K562 (cell line): ENCODE data around the gene DOCK4. TPM values are rescaled to one million over a fixed set of nuclear protein-coding genes. Genes with fewer than 3 reads are reported as not detected.

Experiments
- ATAC-seq: fragments of 200-7000 bp; cut with Tn5 transposase; 3 replicates; pipeline ENCODE4 v1.9.1; 2020; ENCODE audit warnings: moderate library complexity
- BruUV-seq: library from RNA; stranded (reverse); fragments of 400-500 nt; replicated peaks from 2 replicates; lab custom pipeline; 2021; lab: Mats Ljungman, UMichigan
- CTCF ChIA-PET: fragments of 300-600 bp; formaldehyde crosslinking; extraction: SDS; loops from one replicate; lab custom pipeline; 2021; ENCODE audit warnings: low intra/inter-chr PET ratio; lab: Yijun Ruan, JAX
- POLR2A ChIA-PET: fragments of 300-600, 350-650 bp; sonication (Branson Sonifier 250); formaldehyde crosslinking; extraction: SDS; loops from one replicate; lab custom pipeline; 2021; ENCODE audit warnings: antibody characterized with exemption, inconsistent platforms; lab: Yijun Ruan, JAX
- DNase-seq, 4 experiments: peaks; one replicate each; pipeline versions ENCODE4 v3.0.0 to v3.0.0-alpha.2; 2011 to 2018; ENCODE audit warnings: low spot score in 3 of 4, mixed read lengths in 3 of 4; ENCODE audit errors: extremely low read depth in 1 of 4
- FAIRE-seq: peaks from 2 replicates; lab custom pipeline; 2011; peaks lifted over from hg19 to GRCh38; lab: Jason Lieb, UNC
- H2AFZ ChIP-seq: 2 replicates; pipeline ENCODE4 v1.6.0; 2011; ENCODE audit warnings: low read depth, low read length, control low read depth, inconsistent platforms
- H3K27ac ChIP-seq: fragments of 200-600 bp; 3 replicates; pipeline ENCODE4 v1.8.0; 2011; ENCODE audit warnings: low read depth, mild to moderate bottlenecking, control low read depth, inconsistent platforms, low read length, moderate library complexity, mixed read lengths; ENCODE audit errors: extremely low read depth
- H3K27me3 ChIP-seq, 2 experiments: fragments of 300-600 bp in 1 of 2; 2 replicates in 1 of 2; 3 replicates in 1 of 2; pipeline versions ENCODE4 v1.6.0 to v1.8.0; 2011; ENCODE audit warnings: inconsistent platforms in 2 of 2, low read length in 2 of 2, mild to moderate bottlenecking in 1 of 2, mixed read lengths in 1 of 2, moderate library complexity in 1 of 2; ENCODE audit not compliant: control insufficient read depth in 2 of 2, insufficient read depth in 2 of 2
- H3K36me3 ChIP-seq: fragments of 300-600 bp; 3 replicates; pipeline ENCODE4 v1.8.0; 2011; ENCODE audit warnings: mild to moderate bottlenecking, low read length, inconsistent platforms; ENCODE audit not compliant: control insufficient read depth, insufficient read depth
- H3K4me1 ChIP-seq, 2 experiments: fragments of 200-600 bp in 1 of 2; replicated peaks in 1 of 2; 2 replicates in 1 of 2; 3 replicates in 1 of 2; pipeline versions ENCODE4 v1.5.1 to v1.8.0; 2011; ENCODE audit warnings: inconsistent platforms in 2 of 2, low read length in 2 of 2, mild to moderate bottlenecking in 1 of 2, mixed read lengths in 1 of 2, moderate library complexity in 1 of 2; ENCODE audit not compliant: control insufficient read depth in 2 of 2, insufficient read depth in 2 of 2
- H3K4me2 ChIP-seq: 2 replicates; pipeline ENCODE4 v1.6.1; 2011; ENCODE audit warnings: low read length, control low read depth, inconsistent platforms, mixed read lengths; ENCODE audit not compliant: insufficient read depth
- H3K4me3 ChIP-seq: fragments of 200-600 bp; sonication (generic), shearing (Covaris generic); 2 replicates; pipeline ENCODE4 v1.5.1; 2016; ENCODE audit warnings: control low read depth, inconsistent platforms
- H3K79me2 ChIP-seq: fragments of 200-600 bp; 3 replicates; pipeline ENCODE4 v1.8.0; 2011; ENCODE audit warnings: low read length, inconsistent platforms; ENCODE audit not compliant: control insufficient read depth, insufficient read depth
- H3K9ac ChIP-seq, 2 experiments: 2 replicates each; pipeline versions ENCODE4 v1.6.0 to v1.6.1; 2011; ENCODE audit warnings: low read depth in 2 of 2, low read length in 2 of 2, control low read depth in 1 of 2, inconsistent platforms in 1 of 2, mild to moderate bottlenecking in 1 of 2, mixed read lengths in 1 of 2; ENCODE audit not compliant: insufficient read depth in 1 of 2
- H3K9me1 ChIP-seq: one replicate; pipeline ENCODE4 v1.6.0; 2011; ENCODE audit warnings: inconsistent platforms, mild to moderate bottlenecking, low read length, moderate library complexity; ENCODE audit not compliant: control insufficient read depth, insufficient read depth
- H3K9me3 ChIP-seq: replicated peaks from 2 replicates; pipeline ENCODE4 v1.5.1; 2011; ENCODE audit warnings: low read depth, low read length, inconsistent platforms; ENCODE audit not compliant: control insufficient read depth, insufficient read depth
- H4K20me1 ChIP-seq: replicated peaks from 2 replicates; pipeline ENCODE4 v1.6.1; 2011; ENCODE audit warnings: low read length, inconsistent platforms, mixed read lengths; ENCODE audit not compliant: control insufficient read depth, insufficient read depth
- CEBPG ChIP-seq, 3 experiments: fragments of 200-800 bp in 1 of 3; sonication (Bioruptor generic) in 1 of 3; sonication (generic) in 1 of 3; formaldehyde crosslinking in 1 of 3; IDR thresholded peaks in 2 of 3; conservative IDR thresholded peaks in 1 of 3; 2 replicates each; pipeline versions ENCODE4 v1.6.1 to v1.8.0; 2016 to 2022; ENCODE audit warnings: missing compliant biosample characterization in 2 of 3, missing genetic modification characterization in 2 of 3, mild to moderate bottlenecking in 1 of 3, missing genetic modification reagents in 1 of 3
- COPS2 ChIP-seq: fragments of 450-650 bp; conservative IDR thresholded peaks from 2 replicates; pipeline ENCODE4 v1.6.1; 2016; ENCODE audit warnings: mild to moderate bottlenecking, moderate library complexity
- CREB3L1 ChIP-seq: fragments of 450-650 bp; IDR thresholded peaks from 2 replicates; pipeline ENCODE4 v1.6.1; 2014; ENCODE audit warnings: low read depth, mild to moderate bottlenecking, moderate library complexity, borderline replicate concordance
- GTF2E2 ChIP-seq: fragments of 200-800 bp; sonication (Bioruptor generic); IDR thresholded peaks from 2 replicates; pipeline ENCODE4 v1.6.1; 2016; ENCODE audit warnings: missing genetic modification characterization, missing compliant biosample characterization
- KHSRP ChIP-seq: fragments of 450-650 bp; IDR thresholded peaks from 2 replicates; pipeline ENCODE4 v1.6.1; 2017
- LARP7 ChIP-seq: fragments of 450-650 bp; IDR thresholded peaks from 2 replicates; pipeline ENCODE4 v1.6.1; 2016
- MTA1 ChIP-seq: fragments of 450-650 bp; IDR thresholded peaks from 2 replicates; pipeline ENCODE4 v1.6.1; 2017; ENCODE audit warnings: borderline replicate concordance
- PTRF ChIP-seq: fragments of 450-650 bp; IDR thresholded peaks from 2 replicates; pipeline ENCODE4 v1.6.1; 2016; ENCODE audit warnings: mild to moderate bottlenecking, missing genetic modification characterization, missing compliant biosample characterization
- STAT5B ChIP-seq: fragments of 250-450 bp; sonication (Bioruptor Pico); IDR thresholded peaks from 2 replicates; pipeline ENCODE4 v1.8.0; 2021; ENCODE audit warnings: mild to moderate bottlenecking, inconsistent platforms
- ZBTB5 ChIP-seq: fragments of 450-650 bp; IDR thresholded peaks from 2 replicates; pipeline ENCODE4 v1.6.1; 2017; ENCODE audit warnings: antibody characterized with exemption
- ZNF24 ChIP-seq: fragments of 450-650 bp; IDR thresholded peaks from 2 replicates; pipeline ENCODE4 v1.6.1; 2016
- ZNF75A ChIP-seq: fragments of 450-650 bp; formaldehyde crosslinking; IDR thresholded peaks from 2 replicates; pipeline ENCODE4 v1.4.0; 2020; ENCODE audit warnings: mild to moderate bottlenecking
- ZNF77 ChIP-seq: fragments of 250-450 bp; sonication (Bioruptor Pico); IDR thresholded peaks from 2 replicates; pipeline ENCODE4 v1.5.0; 2020
- WGBS: fragments of 100-300 bp; shearing (Covaris generic); methylation state at CpG from one replicate; pipeline ENCODE4 v1.1.6; 2016; ENCODE audit warnings: low coverage, mixed read lengths; ENCODE audit not compliant: insufficient coverage; ENCODE audit errors: missing lambda C conversion rate; 5-methylcytosine and 5-hydroxymethylcytosine counted together
- in situ Hi-C: fragments of 300-500 bp; cut with MboI; formaldehyde crosslinking; loops from 4 replicates; pipeline ENCODE4 v1.15.0; 2018; ENCODE audit warnings: inconsistent platforms, mixed read lengths
- intact Hi-C: fragments of 100-400 bp; cut with micrococcal nuclease; formaldehyde crosslinking; loops from 2 replicates; pipeline ENCODE4 v1.14.2; 2022
- polyA plus RNA-seq, 8 experiments: library from polyadenylated mRNA; depleted of rRNA in 4 of 8; stranded (reverse) in 5 of 8; unstranded in 3 of 8; fragments of >200 nt; fragmentation: Nextera tagmentation in 2 of 8; fragmentation: Illumina TruSeq in 1 of 8; extraction: Ambion mirVana in 2 of 8; extraction: Trizol in 1 of 8; gene quantifications; 2 replicates each; pipeline versions ENCODE4 v1.2.1 to v1.2.3, GENCODE V29; 2011 to 2014; ENCODE audit warnings: inconsistent platforms in 1 of 8, missing spikeins in 1 of 8
- total RNA-seq, 7 experiments: library from RNA; depleted of rRNA in 6 of 7; stranded (reverse); fragments of >200 nt in 6 of 7; fragmentation: Illumina TruSeq in 2 of 7; extraction: Trizol in 2 of 7; gene quantifications; 2 replicates each; pipeline versions ENCODE4 v1.2.1 to v1.2.3, GENCODE V29; 2011 to 2021; ENCODE audit warnings: low replicate concordance in 1 of 7
- TF ChIP-seq, protein P1 (sequence below): sonication (generic); formaldehyde crosslinking; IDR thresholded peaks from 2 replicates; pipeline ENCODE4 v1.8.1; 2023; ENCODE audit warnings: mild to moderate bottlenecking, missing genetic modification reagents
- TF ChIP-seq, protein P2 (sequence below): fragments of 250-450 bp; sonication (Bioruptor Pico); IDR thresholded peaks from 2 replicates; pipeline ENCODE4 v1.5.0; 2021

DOCK4 gene
- total and polyA plus RNA-seq, 9 of the 15 experiments (the other 6 are each of a cell fraction or from before 2014, with no cell fraction given), result 0.42 to 5.7 (median 2.3) TPM

DNA sequence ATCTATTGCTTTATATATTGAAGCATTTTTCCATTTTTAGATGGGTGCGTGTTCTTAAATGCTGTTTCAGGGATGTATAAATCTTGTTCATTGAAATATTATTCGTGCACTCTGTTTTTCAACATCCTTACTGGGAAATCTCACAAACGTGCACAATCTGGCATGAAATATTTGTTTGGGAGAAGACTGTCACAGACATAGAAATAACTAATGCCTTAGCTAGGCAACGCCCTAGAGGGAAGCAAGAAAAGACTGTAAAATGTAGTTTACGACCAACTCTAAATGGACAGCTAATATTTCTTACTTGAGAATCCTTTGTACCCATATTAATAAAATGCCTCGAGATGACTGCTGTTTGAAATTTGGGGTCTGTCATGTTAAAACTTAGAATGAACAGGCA lies 8.9 kb downstream of the DOCK4 start (continued):
- no peak for TF ChIP-seq ZBTB5
- TF ChIP-seq ZNF24, result no peak
- TF ChIP-seq COPS2, result no peak
- no peak for TF ChIP-seq LARP7
- TF ChIP-seq, all 486 proteins: peak for 0

GRCh38 chr7:112195717-112196116 lies 10.5 kb downstream of the DOCK4 start:
- in situ Hi-C loops, result no loop called here
- no peak for FAIRE-seq
- no peaks in the 10 kb centered on the region for H3K79me2 ChIP-seq
- POLR2A ChIA-PET, result interaction anchor here (0.8 kb wide), 1 partner anchor 10 kb away, joined by 3 read pairs; no protein-coding TSS in a partner anchor
- no peaks in the 10 kb centered on the region for H3K36me3 ChIP-seq
- DNase-seq, result no peak
- CTCF ChIA-PET, result no interaction called here
- H4K20me1 ChIP-seq, result no peaks in the 10 kb centered on the region
- no TSS peak for BruUV-seq
- intact Hi-C loops, result no loop called here
- no peak overlapping the region for H3K4me2 ChIP-seq
- no peaks in the 10 kb centered on the region for H3K4me1 ChIP-seq
- WGBS, result 3% methylated on average over 5 of the region's 5 CpGs
- peaks cover 8 to 12% of the 10 kb centered on the region in 2 experiments; a peak in 4 of 5 replicates for H3K27me3 ChIP-seq
- no peak overlapping the region for H3K27ac ChIP-seq
- H3K9ac ChIP-seq, result no peak overlapping the region
- no peak overlapping the region for H3K4me3 ChIP-seq
- ATAC-seq, result no peak
- no peaks in the 10 kb centered on the region for H3K9me1 ChIP-seq
- H2AFZ ChIP-seq, result no peak overlapping the region
- H3K9me3 ChIP-seq, result no peaks in the 10 kb centered on the region
- TF ChIP-seq CEBPG (CRISPR knock-in tag; IDR thresholded peaks at IDR 0.05), result no peak
- TF ChIP-seq CEBPG (tag; conservative IDR thresholded peaks at IDR 0.05 in 1 of 2, IDR thresholded peaks at IDR 0.05 in 1 of 2), result no peak
- TF ChIP-seq CREB3L1, result no peak
- no peak for TF ChIP-seq KHSRP
- no peak for TF ChIP-seq MTA1
- TF ChIP-seq STAT5B, result no peak
- TF ChIP-seq ZNF77 (CRISPR knock-in tag), result no peak
- TF ChIP-seq GTF2E2, result no peak
- no peak for TF ChIP-seq PTRF (tag)
- TF ChIP-seq, protein P1, sequence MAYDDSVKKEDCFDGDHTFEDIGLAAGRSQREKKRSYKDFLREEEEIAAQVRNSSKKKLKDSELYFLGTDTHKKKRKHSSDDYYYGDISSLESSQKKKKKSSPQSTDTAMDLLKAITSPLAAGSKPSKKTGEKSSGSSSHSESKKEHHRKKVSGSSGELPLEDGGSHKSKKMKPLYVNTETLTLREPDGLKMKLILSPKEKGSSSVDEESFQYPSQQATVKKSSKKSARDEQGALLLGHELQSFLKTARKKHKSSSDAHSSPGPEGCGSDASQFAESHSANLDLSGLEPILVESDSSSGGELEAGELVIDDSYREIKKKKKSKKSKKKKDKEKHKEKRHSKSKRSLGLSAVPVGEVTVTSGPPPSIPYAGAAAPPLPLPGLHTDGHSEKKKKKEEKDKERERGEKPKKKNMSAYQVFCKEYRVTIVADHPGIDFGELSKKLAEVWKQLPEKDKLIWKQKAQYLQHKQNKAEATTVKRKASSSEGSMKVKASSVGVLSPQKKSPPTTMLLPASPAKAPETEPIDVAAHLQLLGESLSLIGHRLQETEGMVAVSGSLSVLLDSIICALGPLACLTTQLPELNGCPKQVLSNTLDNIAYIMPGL (CRISPR knock-in tag), result no peak
- TF ChIP-seq, protein P2, sequence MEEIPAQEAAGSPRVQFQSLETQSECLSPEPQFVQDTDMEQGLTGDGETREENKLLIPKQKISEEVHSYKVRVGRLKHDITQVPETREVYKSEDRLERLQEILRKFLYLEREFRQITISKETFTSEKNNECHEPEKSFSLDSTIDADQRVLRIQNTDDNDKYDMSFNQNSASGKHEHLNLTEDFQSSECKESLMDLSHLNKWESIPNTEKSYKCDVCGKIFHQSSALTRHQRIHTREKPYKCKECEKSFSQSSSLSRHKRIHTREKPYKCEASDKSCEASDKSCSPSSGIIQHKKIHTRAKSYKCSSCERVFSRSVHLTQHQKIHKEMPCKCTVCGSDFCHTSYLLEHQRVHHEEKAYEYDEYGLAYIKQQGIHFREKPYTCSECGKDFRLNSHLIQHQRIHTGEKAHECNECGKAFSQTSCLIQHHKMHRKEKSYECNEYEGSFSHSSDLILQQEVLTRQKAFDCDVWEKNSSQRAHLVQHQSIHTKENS (CRISPR knock-in tag), result no peak
- no peak for TF ChIP-seq ZNF75A
